OCI-LY7 (cell line): ENCODE results near the gene CLTB. TPM values are rescaled to one million over a fixed set of nuclear protein-coding genes. Genes with fewer than 3 reads are reported as not detected.
"Not testable (repeated sequence)": the region's sequence is repeated elsewhere in the genome, so short reads cannot be mapped to it uniquely, and the experiment has no call there.

Experiments used
- BruUV-seq: library from RNA; stranded (reverse); fragments of 400-500 nt; replicated peaks from 2 replicates; lab custom pipeline; 2021; lab: Mats Ljungman, UMichigan
- CTCF ChIA-PET: fragments of 300-600 bp; sonication (Branson Sonifier 250); formaldehyde crosslinking; loops from one replicate; lab custom pipeline; 2022; ENCODE audit warnings: antibody characterized with exemption; ENCODE audit not compliant: unreplicated experiment; lab: Charles Lee
- POLR2A ChIA-PET: fragments of 300-600 bp; sonication (Branson Sonifier 250); formaldehyde crosslinking; loops from one replicate; lab custom pipeline; 2022; ENCODE audit warnings: antibody characterized with exemption; lab: Charles Lee
- DNase-seq: peaks from one replicate; pipeline ENCODE4 v3.0.0-alpha.2; 2015; ENCODE audit warnings: low spot score
- H2AFZ ChIP-seq: fragments of 200-600 bp; sonication (generic), shearing (Covaris generic); 2 replicates; pipeline ENCODE4 v1.6.1; 2014; ENCODE audit warnings: mild to moderate bottlenecking, antibody characterized with exemption, low read length, moderate library complexity
- H3K27ac ChIP-seq: fragments of 200-600 bp; sonication (generic); 2 replicates; pipeline ENCODE4 v1.5.1; 2014; ENCODE audit warnings: mixed run types, low read depth, mild to moderate bottlenecking, moderate library complexity, low read length, inconsistent platforms; ENCODE audit not compliant: poor library complexity, severe bottlenecking
- H3K36me3 ChIP-seq: fragments of 200-600 bp; sonication (generic); 2 replicates; pipeline ENCODE4 v1.6.1; 2014; ENCODE audit warnings: mild to moderate bottlenecking, antibody characterized with exemption, low read length, moderate library complexity, mixed read lengths; ENCODE audit not compliant: insufficient read depth
- H3K4me1 ChIP-seq: fragments of 200-600 bp; sonication (generic); 2 replicates; pipeline ENCODE4 v1.5.1; 2014; ENCODE audit warnings: mild to moderate bottlenecking, low read length; ENCODE audit not compliant: insufficient read depth, poor library complexity, severe bottlenecking
- H3K4me2 ChIP-seq: fragments of 200-600 bp; sonication (generic); 2 replicates; pipeline ENCODE4 v1.6.1; 2014; ENCODE audit warnings: mild to moderate bottlenecking, low read length
- H3K4me3 ChIP-seq: fragments of 200-600 bp; sonication (generic); 2 replicates; pipeline ENCODE4 v1.5.1; 2014; ENCODE audit warnings: mild to moderate bottlenecking, low read depth, low read length; ENCODE audit not compliant: poor library complexity, severe bottlenecking
- H3K79me2 ChIP-seq: fragments of 200-600 bp; sonication (generic); 2 replicates; pipeline ENCODE4 v1.6.1; 2016; ENCODE audit warnings: low read depth, mild to moderate bottlenecking, low read length, moderate library complexity, mixed read lengths; ENCODE audit not compliant: insufficient read depth
- H3K9me2 ChIP-seq: fragments of 200-600 bp; sonication (generic); 2 replicates; pipeline ENCODE4 v1.6.1; 2016; ENCODE audit warnings: mild to moderate bottlenecking, low read length, mixed read lengths; ENCODE audit not compliant: insufficient read depth
- H3K9me3 ChIP-seq: fragments of 200-600 bp; sonication (generic); 2 replicates; pipeline ENCODE4 v1.6.1; 2014; ENCODE audit warnings: mild to moderate bottlenecking, mixed run types, low read length, mixed read lengths
- H4K20me1 ChIP-seq: fragments of 200-600 bp; sonication (generic); 2 replicates; pipeline ENCODE4 v1.6.1; 2014; ENCODE audit warnings: mild to moderate bottlenecking, antibody characterized with exemption, low read length, moderate library complexity, mixed read lengths; ENCODE audit not compliant: insufficient read depth
- EZH2phosphoT487 ChIP-seq: fragments of 200-600 bp; sonication (generic); IDR thresholded peaks from 2 replicates; pipeline ENCODE4 v1.6.1; 2018; ENCODE audit warnings: low read depth, borderline replicate concordance, mild to moderate bottlenecking, mixed run types, antibody characterized with exemption, low read length, moderate library complexity, mixed read lengths
- intact Hi-C: fragments of 100-400 bp; cut with micrococcal nuclease; formaldehyde crosslinking; loops from one replicate; pipeline ENCODE4 v1.10.0; 2022; ENCODE audit not compliant: unreplicated experiment
- total RNA-seq, 2 experiments: library from RNA; depleted of rRNA in 1 of 2; stranded (reverse); fragments of >200 nt in 1 of 2; shearing (Covaris generic) in 1 of 2; gene quantifications; 2 replicates each; pipeline ENCODE4 v1.2.3, GENCODE V29; 2014 to 2022
- TF ChIP-seq, protein P1 (sequence below): fragments of 200-600 bp; sonication (generic); conservative IDR thresholded peaks from 2 replicates; pipeline ENCODE4 v1.5.1; 2014; ENCODE audit warnings: mild to moderate bottlenecking, antibody characterized with exemption, low read length, moderate library complexity, mixed read lengths

The CLTB gene
- total RNA-seq, 2 experiments from 2014 or later = 53.0 to 53.4 TPM

DNA sequence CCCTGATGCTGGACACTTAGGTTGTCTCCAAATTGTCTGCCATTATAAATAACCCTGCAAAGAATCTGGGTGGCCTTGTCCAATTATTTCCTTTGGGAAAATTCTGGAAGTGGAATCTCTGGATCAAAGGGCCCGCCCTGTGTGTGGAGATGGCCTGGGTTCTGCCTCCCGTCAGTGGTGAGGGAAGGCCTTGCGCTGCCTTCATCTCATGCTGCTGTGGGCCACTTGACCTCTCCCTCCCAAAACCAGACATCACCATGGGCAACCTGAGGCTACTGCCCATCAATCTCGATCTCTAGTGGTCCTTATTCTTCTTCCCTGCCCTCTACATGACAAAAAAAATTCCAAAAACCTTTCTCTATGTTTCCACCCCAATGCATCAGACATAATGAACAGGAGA, 6.6 kb downstream of the CLTB start:
- TF ChIP-seq EZH2phosphoT487 = no peak
- TF ChIP-seq, protein P1, sequence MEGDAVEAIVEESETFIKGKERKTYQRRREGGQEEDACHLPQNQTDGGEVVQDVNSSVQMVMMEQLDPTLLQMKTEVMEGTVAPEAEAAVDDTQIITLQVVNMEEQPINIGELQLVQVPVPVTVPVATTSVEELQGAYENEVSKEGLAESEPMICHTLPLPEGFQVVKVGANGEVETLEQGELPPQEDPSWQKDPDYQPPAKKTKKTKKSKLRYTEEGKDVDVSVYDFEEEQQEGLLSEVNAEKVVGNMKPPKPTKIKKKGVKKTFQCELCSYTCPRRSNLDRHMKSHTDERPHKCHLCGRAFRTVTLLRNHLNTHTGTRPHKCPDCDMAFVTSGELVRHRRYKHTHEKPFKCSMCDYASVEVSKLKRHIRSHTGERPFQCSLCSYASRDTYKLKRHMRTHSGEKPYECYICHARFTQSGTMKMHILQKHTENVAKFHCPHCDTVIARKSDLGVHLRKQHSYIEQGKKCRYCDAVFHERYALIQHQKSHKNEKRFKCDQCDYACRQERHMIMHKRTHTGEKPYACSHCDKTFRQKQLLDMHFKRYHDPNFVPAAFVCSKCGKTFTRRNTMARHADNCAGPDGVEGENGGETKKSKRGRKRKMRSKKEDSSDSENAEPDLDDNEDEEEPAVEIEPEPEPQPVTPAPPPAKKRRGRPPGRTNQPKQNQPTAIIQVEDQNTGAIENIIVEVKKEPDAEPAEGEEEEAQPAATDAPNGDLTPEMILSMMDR = no peak
- Histone ChIP-seq H3K36me3 (peaks cover 22% of the 10 kb centered on the region; the same call in 1 of the 2 replicates), H3K9me3 (no peaks in the 10 kb centered on the region), H3K4me1 (peaks cover 7% of the 10 kb centered on the region), H4K20me1 (no peaks in the 10 kb centered on the region), H3K9me2 (no peaks in the 10 kb centered on the region), H2AFZ (no peak overlapping the region), H3K4me3 (no peak overlapping the region), H3K79me2 (no peaks in the 10 kb centered on the region), H3K27ac (no peak overlapping the region), H3K4me2 (no peak overlapping the region)
- BruUV-seq = no TSS peak
- no peak for DNase-seq
- ChIA-PET POLR2A (interaction anchor here (0.7 kb wide), 1 partner anchor 15 kb away, joined by 5 read pairs; no protein-coding TSS in a partner anchor), CTCF (no interaction called here)
- intact Hi-C loops = no loop called here

DNA sequence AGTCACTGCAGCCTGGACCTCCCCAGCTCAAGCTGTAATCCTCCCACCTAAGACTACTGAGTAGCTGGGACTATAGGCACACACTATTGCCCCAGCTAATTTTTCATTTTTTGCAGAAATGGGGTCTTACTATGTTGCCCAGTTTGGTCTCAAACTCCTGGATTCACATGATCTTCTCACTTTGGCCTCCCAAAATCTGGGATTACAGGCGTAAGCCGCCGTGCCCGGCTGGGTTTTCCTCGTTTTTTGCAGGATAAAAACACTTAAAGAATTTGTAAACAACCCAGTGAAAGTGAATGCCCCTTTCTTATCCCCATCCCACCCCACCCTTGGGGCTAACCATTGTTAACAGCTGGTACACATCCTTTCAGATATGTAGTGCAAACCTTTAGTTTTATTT, 7.7 kb downstream of the CLTB start:
- no peaks in the 10 kb centered on the region for H3K9me3 ChIP-seq
- no peaks in the 10 kb centered on the region for H3K9me2 ChIP-seq
- no peak overlapping the region for H2AFZ ChIP-seq
- peaks cover 6% of the 10 kb centered on the region for H3K4me1 ChIP-seq
- no peak overlapping the region for H3K27ac ChIP-seq
- ChIA-PET CTCF (no interaction called here), POLR2A (interaction anchor here (0.6 to 1.0 kb wide), 4 partner anchors 15 to 1663 kb away, joined by 3 to 10 read pairs (median 4); partner anchors contain the start of gene KIAA1191)
- no TSS peak for BruUV-seq
- no peak overlapping the region for H3K4me3 ChIP-seq
- peaks cover 22% of the 10 kb centered on the region; the same call in 1 of the 2 replicates for H3K36me3 ChIP-seq
- TF ChIP-seq, protein P1 = no peak
- TF ChIP-seq EZH2phosphoT487 = no peak
- no peaks in the 10 kb centered on the region for H3K79me2 ChIP-seq
- intact Hi-C loops = no loop called here
- no peak overlapping the region for H3K4me2 ChIP-seq
- DNase-seq = no peak
- H4K20me1 ChIP-seq = no peaks in the 10 kb centered on the region

DNA sequence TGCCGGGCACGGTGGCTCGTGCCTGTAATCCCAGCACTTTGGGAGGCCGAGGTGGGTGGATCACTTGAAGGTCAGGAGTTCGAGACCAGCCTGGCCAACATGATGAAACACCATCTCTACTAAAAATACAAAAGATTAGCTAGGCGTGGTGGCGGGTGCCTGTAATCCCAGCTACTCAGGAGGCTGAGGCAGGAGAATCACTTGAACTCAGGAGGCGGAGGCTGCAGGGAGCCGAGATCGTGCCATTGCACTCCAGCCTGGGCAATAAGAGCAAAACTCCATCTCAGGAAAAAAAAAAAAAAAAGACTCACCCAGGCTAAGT, 8.1 kb downstream of the CLTB start:
- H2AFZ ChIP-seq, DNase-seq, H3K9me3 ChIP-seq, H3K9me2 ChIP-seq, H3K4me2 ChIP-seq, H4K20me1 ChIP-seq, H3K79me2 ChIP-seq, CTCF ChIA-PET, BruUV-seq, H3K4me3 ChIP-seq, intact Hi-C loops, H3K27ac ChIP-seq, H3K4me1 ChIP-seq: not testable (repeated sequence)
- POLR2A ChIA-PET = interaction anchor here (0.7 to 1.0 kb wide), 2 partner anchors 14 to 47 kb away, joined by 3 to 6 read pairs; partner anchors contain the start of gene KIAA1191
- H3K36me3 ChIP-seq = peaks cover 22% of the 10 kb centered on the region; the same call in 1 of the 2 replicates
